AG04449 (cell line): ENCODE data around the gene ANKMY1.

Source experiments
- CTCF ChIA-PET: fragments of 350-600 bp; formaldehyde crosslinking; extraction: SDS; loops from one replicate; lab custom pipeline; 2021; ENCODE audit warnings: antibody characterized with exemption; lab: Yijun Ruan, JAX
- POLR2A ChIA-PET: fragments of 400-600, 350-600 bp; formaldehyde crosslinking; extraction: SDS; loops from one replicate; lab custom pipeline; 2020; ENCODE audit warnings: antibody characterized with exemption, inconsistent platforms; lab: Yijun Ruan, JAX
- DNase-seq: peaks from one replicate; pipeline ENCODE4 v3.0.0-alpha.2; 2010; ENCODE audit warnings: low read depth, low spot score
- H3K4me3 ChIP-seq: 2 replicates; pipeline ENCODE4 v1.5.1; 2011; ENCODE audit warnings: low read depth, mild to moderate bottlenecking, control low read depth, low read length
- TF ChIP-seq, protein P1 (sequence below): IDR thresholded peaks from one replicate; pipeline ENCODE4 v1.5.1; 2011; ENCODE audit warnings: mild to moderate bottlenecking, moderate library complexity, low read length, control low read depth, inconsistent platforms; ENCODE audit not compliant: insufficient read depth; ENCODE audit errors: missing control alignments

Gene ANKMY1

DNA sequence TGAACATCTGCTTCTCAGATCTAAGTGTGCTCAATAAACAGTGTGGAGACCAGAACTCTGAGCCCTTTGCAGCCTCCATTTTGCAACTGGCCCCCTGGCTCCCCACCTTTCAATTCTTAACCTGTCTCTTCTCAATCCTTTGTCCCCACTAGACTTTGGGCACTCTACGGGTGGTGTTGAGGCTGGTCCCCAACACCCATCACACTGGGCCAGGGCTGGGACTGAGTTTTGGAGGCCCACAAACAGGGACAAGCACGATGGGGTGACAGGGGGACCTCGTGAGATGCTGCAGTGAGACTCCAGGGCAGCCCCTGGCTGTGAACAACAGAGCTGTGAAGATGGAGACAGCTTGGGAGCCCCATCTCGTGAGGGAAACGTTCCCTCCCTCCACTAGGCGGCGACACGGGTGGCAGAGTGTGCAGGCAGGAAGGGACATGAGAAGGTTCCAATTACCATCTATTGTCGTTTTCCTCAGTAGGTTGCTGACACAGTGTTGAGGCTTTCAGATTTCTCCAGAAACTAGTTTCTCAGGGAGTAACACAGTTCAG, 1.2 kb downstream of the ANKMY1 start:
- CTCF ChIA-PET, result interaction anchor here (5.6 kb wide), 1 partner anchor 10 kb away, joined by 27 read pairs; no protein-coding TSS in a partner anchor
- no peak for DNase-seq
- TF ChIP-seq, protein P1, sequence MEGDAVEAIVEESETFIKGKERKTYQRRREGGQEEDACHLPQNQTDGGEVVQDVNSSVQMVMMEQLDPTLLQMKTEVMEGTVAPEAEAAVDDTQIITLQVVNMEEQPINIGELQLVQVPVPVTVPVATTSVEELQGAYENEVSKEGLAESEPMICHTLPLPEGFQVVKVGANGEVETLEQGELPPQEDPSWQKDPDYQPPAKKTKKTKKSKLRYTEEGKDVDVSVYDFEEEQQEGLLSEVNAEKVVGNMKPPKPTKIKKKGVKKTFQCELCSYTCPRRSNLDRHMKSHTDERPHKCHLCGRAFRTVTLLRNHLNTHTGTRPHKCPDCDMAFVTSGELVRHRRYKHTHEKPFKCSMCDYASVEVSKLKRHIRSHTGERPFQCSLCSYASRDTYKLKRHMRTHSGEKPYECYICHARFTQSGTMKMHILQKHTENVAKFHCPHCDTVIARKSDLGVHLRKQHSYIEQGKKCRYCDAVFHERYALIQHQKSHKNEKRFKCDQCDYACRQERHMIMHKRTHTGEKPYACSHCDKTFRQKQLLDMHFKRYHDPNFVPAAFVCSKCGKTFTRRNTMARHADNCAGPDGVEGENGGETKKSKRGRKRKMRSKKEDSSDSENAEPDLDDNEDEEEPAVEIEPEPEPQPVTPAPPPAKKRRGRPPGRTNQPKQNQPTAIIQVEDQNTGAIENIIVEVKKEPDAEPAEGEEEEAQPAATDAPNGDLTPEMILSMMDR, result peak; percentile 64
- no peak overlapping the region for H3K4me3 ChIP-seq
- POLR2A ChIA-PET, result no interaction called here

DNA sequence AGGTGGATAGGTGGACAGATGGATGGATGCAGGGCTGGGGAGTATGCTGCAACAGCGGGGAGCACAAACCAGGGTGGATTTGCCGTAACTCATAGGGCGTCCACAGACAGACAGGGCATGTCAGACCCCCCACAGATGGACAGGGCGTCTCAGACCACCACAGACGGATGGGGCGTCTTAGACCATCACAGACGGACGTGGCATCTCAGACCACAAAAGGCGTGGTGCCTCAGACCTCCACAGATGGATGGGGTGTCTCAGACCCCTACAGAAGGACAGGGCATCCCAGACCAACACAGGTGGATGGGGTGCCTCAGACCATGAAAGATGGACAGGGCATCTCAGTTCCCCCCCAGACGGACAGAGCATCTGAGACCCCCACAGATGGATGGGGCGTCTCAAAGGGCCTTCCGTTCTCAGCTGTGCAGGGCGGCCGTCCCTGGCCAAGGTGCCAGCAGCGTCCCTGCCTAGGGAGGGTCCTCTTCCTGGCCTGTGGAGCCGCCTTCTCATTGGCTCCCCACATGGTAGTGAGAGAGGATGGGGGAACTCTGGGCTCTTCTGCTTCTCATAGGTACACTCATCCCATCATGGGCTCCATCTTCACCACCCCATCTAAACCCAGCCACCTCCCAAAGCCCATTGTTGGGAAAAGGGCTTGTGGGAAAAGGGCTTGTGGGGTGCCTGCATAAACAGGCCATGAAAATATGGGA, 2.1 kb downstream of the ANKMY1 start:
- CTCF ChIA-PET, result interaction anchor here (5.6 kb wide), 1 partner anchor 11 kb away, joined by 27 read pairs; no protein-coding TSS in a partner anchor

DNA sequence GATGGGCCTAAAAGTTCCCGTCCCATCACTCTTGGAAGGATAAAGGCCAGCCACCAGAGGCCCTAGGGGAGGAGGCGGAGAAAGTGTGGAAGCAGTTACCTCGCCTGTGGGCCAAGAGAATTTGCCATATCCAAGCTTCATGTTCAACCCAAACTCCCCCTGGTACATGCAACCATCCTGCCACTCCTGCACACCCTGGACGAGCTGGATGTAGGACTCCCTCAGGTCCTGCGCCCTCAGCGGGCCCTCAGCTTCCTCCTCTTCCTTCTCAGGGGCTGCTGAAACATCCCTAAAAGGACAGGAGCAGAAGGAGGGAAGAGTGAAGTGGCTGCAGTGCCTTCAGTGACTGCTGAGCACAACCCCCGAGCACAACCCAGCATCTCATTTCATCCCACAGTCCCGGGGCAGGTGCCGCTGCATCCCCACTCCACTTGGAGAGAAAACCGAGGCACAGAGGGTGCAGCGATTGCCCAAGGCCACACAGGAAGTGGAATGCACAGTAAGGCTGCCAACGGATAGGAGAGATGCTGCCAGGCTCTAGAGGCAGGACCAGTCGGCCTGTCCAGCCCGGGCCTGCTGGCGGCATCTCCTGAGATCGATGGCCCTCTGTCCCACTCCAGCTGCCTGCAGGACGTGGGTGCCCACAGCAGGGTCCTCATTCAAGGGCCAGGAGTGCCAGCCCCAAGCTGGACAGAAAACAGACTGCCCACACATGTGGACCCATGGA, 2.9 kb downstream of the ANKMY1 start:
- CTCF ChIA-PET, result interaction anchor here (1.5 to 5.6 kb wide), 2 partner anchors 12 to 41 kb away, joined by 4 to 27 read pairs; no protein-coding TSS in a partner anchor

More for the DNA sequence above, 2.1 kb downstream of the ANKMY1 start:
- TF ChIP-seq, protein P1, result no peak
- no peak overlapping the region for H3K4me3 ChIP-seq
- DNase-seq, result no peak
- POLR2A ChIA-PET, result no interaction called here

DNA sequence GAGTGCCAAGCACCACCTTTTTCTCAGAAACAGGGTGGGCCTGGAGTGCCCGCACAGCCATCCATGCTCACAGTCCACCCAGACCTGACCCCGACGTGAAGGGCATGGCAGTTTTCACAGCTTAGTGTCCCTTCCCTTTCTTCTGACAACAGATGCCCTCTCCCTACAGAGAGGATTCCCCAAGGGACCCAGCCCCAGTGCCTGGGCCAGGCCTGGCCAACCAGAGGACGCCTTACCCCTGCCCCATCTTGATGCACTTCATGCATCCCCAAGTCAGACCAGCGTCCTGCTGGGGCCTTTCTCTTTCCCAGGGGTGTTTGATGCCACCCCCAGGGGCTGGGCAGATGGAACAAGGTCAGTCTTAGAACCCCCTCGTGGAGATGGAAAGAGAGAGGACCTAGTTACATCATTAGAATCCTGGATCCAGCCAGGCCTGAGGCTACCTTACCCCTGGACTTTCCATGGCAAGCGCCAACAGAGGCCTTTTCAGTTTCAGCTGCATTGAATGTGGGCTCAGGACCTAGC, 3.8 kb downstream of the ANKMY1 start:
- no peak overlapping the region for H3K4me3 ChIP-seq
- TF ChIP-seq, protein P1, result no peak
- POLR2A ChIA-PET, result no interaction called here
- DNase-seq, result no peak
- CTCF ChIA-PET, result interaction anchor here (1.5 to 5.6 kb wide), 2 partner anchors 12 to 40 kb away, joined by 4 to 27 read pairs; no protein-coding TSS in a partner anchor

More for the DNA sequence above, 2.9 kb downstream of the ANKMY1 start:
- H3K4me3 ChIP-seq, result no peak overlapping the region
- POLR2A ChIA-PET, result no interaction called here
- no peak for DNase-seq
- TF ChIP-seq, protein P1, result no peak

DNA sequence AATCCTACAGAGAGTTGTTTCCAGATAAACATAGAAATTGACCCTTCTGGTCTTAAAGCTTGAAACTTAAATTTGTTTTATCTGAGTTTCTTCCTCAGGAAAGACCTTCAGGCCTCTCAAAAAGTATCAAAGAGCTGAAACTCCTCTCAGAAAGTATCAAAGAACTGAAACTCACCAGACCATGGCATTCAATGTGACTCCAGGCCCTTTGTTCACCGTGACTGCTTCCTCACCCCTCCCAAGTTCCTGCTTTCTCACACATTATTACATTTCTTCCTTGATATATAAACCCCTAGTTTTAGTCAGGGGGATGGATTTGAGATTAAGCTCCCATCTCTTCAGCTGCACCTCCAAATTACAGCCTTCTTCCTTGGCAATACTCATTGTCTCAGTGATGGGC, 6.0 kb downstream of the ANKMY1 start:
- ChIA-PET POLR2A (no interaction called here), CTCF (interaction anchor here (1.0 to 1.5 kb wide), 2 partner anchors 10 to 14 kb away, joined by 3 to 7 read pairs; no protein-coding TSS in a partner anchor)
- DNase-seq, result no peak
- H3K4me3 ChIP-seq, result no peak overlapping the region
- TF ChIP-seq, protein P1, result no peak

DNA sequence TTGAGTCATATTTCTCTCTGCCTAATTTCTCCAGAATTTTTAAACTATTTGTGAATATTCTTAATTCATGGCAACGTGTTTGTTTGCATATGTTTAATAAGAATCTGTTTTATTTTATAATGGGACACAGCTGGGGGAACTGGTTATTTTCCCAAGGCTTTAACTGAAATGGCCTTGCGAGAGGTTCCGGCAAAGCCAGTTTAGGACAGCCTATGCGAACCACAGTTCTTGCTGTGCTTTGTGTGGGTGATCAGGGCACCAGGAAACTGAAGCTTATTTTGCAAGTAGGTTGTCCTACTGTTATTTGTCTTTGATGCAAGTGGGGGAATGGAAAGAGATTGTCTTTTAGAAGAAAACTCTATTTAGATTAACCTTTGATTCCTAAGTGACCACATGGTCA, 6.5 kb downstream of the ANKMY1 start:
- POLR2A ChIA-PET, result no interaction called here
- DNase-seq, result no peak
- CTCF ChIA-PET, result interaction anchor here (0.8 to 1.5 kb wide), 2 partner anchors 15 to 37 kb away, joined by 3 to 7 read pairs; no protein-coding TSS in a partner anchor
- H3K4me3 ChIP-seq, result no peak overlapping the region
- TF ChIP-seq, protein P1, result no peak
